Measurements from ENCODE around the gene CSK.

GRCh38 chr15:74828835-74829234 lies 47.0 kb downstream of the CSK start:
- TF ChIP-seq CTCF (IDR thresholded peaks at IDR 0.05) (no peak), POLR2A (IDR thresholded peaks at IDR 0.05) (no peak), POLR2AphosphoS5 (IDR thresholded peaks at IDR 0.05) (no peak)
